CD4-positive, CD25-positive, alpha-beta regulatory T cell (primary cell): ENCODE data around the gene FXYD4. TPM values are rescaled to one million over a fixed set of nuclear protein-coding genes. Genes with fewer than 3 reads are reported as not detected.

Source experiments
- ATAC-seq, 2 donors: fragments of 150-1000 bp; cut with Tn5 transposase; one replicate each; pipeline ENCODE4 v1.10.0; 2021; ENCODE audit warnings: low read depth in 2 of 2, moderate number of reproducible peaks in 2 of 2, moderate library complexity in 1 of 2
- DNase-seq, 3 donors: peaks; one replicate each; pipeline versions ENCODE4 v3.0.0 to v3.0.0-alpha.2; 2012 to 2022; ENCODE audit warnings: mixed read lengths in 1 of 3
- H3K27ac ChIP-seq: one replicate; pipeline ENCODE4 v1.7.0; 2013; ENCODE audit warnings: mild to moderate bottlenecking, low read length; ENCODE audit not compliant: insufficient read depth, poor library complexity, severe bottlenecking
- H3K27me3 ChIP-seq: one replicate; pipeline ENCODE4 v1.7.0; 2013; ENCODE audit warnings: low read length; ENCODE audit not compliant: control insufficient read depth, insufficient read depth
- H3K36me3 ChIP-seq: one replicate; pipeline ENCODE4 v1.7.0; 2013; ENCODE audit warnings: mild to moderate bottlenecking, low read length, moderate library complexity; ENCODE audit not compliant: control insufficient read depth, insufficient read depth
- H3K4me1 ChIP-seq: 2 replicates; pipeline ENCODE4 v1.7.0; 2013; ENCODE audit warnings: mild to moderate bottlenecking, low read length; ENCODE audit not compliant: insufficient read depth, control insufficient read depth, poor library complexity, severe bottlenecking
- H3K4me3 ChIP-seq: one replicate; pipeline ENCODE4 v1.7.0; 2013; ENCODE audit warnings: low read depth, mild to moderate bottlenecking, low read length, moderate library complexity
- H3K9me3 ChIP-seq, 2 experiments: 1 replicate in 1 of 2; 2 replicates in 1 of 2; pipeline ENCODE4 v1.7.0; 2013; ENCODE audit warnings: low read length in 2 of 2, mild to moderate bottlenecking in 1 of 2, moderate library complexity in 1 of 2; ENCODE audit not compliant: control insufficient read depth in 2 of 2
- H3K27ac Mint-ChIP-seq, 3 donors: one replicate each; pipeline ENCODE4 v1.8.0; 2020 to 2022; ENCODE audit warnings: mild to moderate bottlenecking in 3 of 3, mixed read lengths in 3 of 3, moderate library complexity in 2 of 3
- H3K27me3 Mint-ChIP-seq: one replicate; pipeline ENCODE4 v1.8.0; 2022; ENCODE audit warnings: mild to moderate bottlenecking, mixed read lengths
- H3K36me3 Mint-ChIP-seq: one replicate; pipeline ENCODE4 v1.8.0; 2020; ENCODE audit warnings: mixed read lengths
- H3K4me1 Mint-ChIP-seq, 4 donors: one replicate each; pipeline ENCODE4 v1.8.0; 2020 to 2022; ENCODE audit warnings: mixed read lengths in 4 of 4, mild to moderate bottlenecking in 1 of 4
- H3K4me3 Mint-ChIP-seq, 4 donors: one replicate each; pipeline ENCODE4 v1.8.0; 2020 to 2022; ENCODE audit warnings: mild to moderate bottlenecking in 4 of 4, mixed read lengths in 4 of 4, moderate library complexity in 3 of 4
- H3K9me3 Mint-ChIP-seq, 7 donors: one replicate each; pipeline ENCODE4 v1.8.0; 2020 to 2022; ENCODE audit warnings: mixed read lengths in 7 of 7, mild to moderate bottlenecking in 3 of 7, moderate library complexity in 2 of 7
- polyA plus RNA-seq, 4 donors: library from polyadenylated mRNA; unstranded; fragments of 300-500 nt; fragmentation: Illumina TruSeq; gene quantifications; one replicate each; pipeline ENCODE4 v1.2.3, GENCODE V29; 2021
- total RNA-seq: library from RNA; stranded (reverse); gene quantifications from one replicate; pipeline ENCODE4 v1.2.3, GENCODE V29; 2022

FXYD4 gene
- total and polyA plus RNA-seq, 5 donors from 2014 or later: not detected

- H3K36me3 ChIP-seq: no peaks in the 10 kb centered on the region
- Mint-ChIP-seq H3K4me3 (no peak overlapping the region), H3K27me3 (no peaks in the 10 kb centered on the region), H3K9me3 (peaks cover 0 to 1% (median 0%) of the 10 kb centered on the region in 7 donors), H3K36me3 (no peaks in the 10 kb centered on the region), H3K27ac (peak overlapping the region in 2 of 3 donors; percentile 58 to 85), H3K4me1 (peaks cover 0 to 25% (median 8%) of the 10 kb centered on the region in 4 donors)
- no peaks in the 10 kb centered on the region for H3K27me3 ChIP-seq
- no peaks in the 10 kb centered on the region for H3K9me3 ChIP-seq
- H3K4me1 ChIP-seq: peaks cover under 1% of the 10 kb centered on the region
- H3K27ac ChIP-seq: no peak overlapping the region
- no peak for ATAC-seq
- no peak for DNase-seq
- H3K4me3 ChIP-seq: no peak overlapping the region
Observed at GRCh38 chr10:43338117-43338516, 33.3 kb upstream of the FXYD4 start.

GRCh38 chr10:43339136-43339535 lies 32.3 kb upstream of the FXYD4 start:
- H3K4me3 Mint-ChIP-seq: no peak overlapping the region
- peaks cover 0 to 18% (median 3%) of the 10 kb centered on the region in 4 donors for H3K4me1 Mint-ChIP-seq
- H3K9me3 Mint-ChIP-seq: peaks cover 0 to 1% (median 0%) of the 10 kb centered on the region in 7 donors
- H3K27me3 ChIP-seq: no peaks in the 10 kb centered on the region
- DNase-seq (no peak), ATAC-seq (no peak)
- H3K27ac ChIP-seq: no peak overlapping the region
- no peak overlapping the region for H3K4me3 ChIP-seq
- no peaks in the 10 kb centered on the region for H3K36me3 Mint-ChIP-seq
- H3K27ac Mint-ChIP-seq: peak overlapping the region in 2 of 3 donors; percentile 28 to 45
- H3K9me3 ChIP-seq: no peaks in the 10 kb centered on the region
- H3K36me3 ChIP-seq: no peaks in the 10 kb centered on the region
- no peaks in the 10 kb centered on the region for H3K27me3 Mint-ChIP-seq
- no peaks in the 10 kb centered on the region for H3K4me1 ChIP-seq

DNA sequence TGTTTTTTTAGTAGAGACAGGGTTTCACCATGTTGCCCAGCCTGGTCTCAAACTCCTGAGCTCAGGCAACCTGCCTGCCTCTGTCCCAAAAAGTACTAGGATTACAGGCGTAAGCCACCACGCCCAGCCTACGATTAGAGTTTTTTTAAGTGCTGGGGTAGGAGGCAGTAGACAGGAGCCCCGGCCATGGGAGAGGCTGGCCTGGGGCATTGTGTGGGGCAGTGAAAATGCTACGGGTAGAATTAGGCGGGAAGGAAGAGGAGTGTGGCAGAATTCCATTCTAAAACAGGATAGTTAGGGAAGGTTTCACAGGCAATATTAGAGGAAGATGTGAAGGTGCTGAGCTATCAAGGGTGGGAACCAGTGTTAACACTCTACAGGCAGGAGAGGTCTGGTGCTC lies 31.3 kb upstream of the FXYD4 start:
- H3K4me1 ChIP-seq: no peaks in the 10 kb centered on the region
- ATAC-seq (no peak), DNase-seq (no peak)
- no peak overlapping the region for H3K27ac ChIP-seq
- H3K4me3 ChIP-seq: no peak overlapping the region
- Mint-ChIP-seq H3K4me1 (peaks cover 0 to 17% (median 3%) of the 10 kb centered on the region in 4 donors), H3K4me3 (no peak overlapping the region), H3K27me3 (peaks cover 4% of the 10 kb centered on the region), H3K27ac (no peak overlapping the region), H3K9me3 (peaks cover 0 to 1% (median 0%) of the 10 kb centered on the region in 7 donors), H3K36me3 (no peaks in the 10 kb centered on the region)
- no peaks in the 10 kb centered on the region for H3K9me3 ChIP-seq
- H3K36me3 ChIP-seq: no peaks in the 10 kb centered on the region
- H3K27me3 ChIP-seq: no peaks in the 10 kb centered on the region

- Mint-ChIP-seq H3K36me3 (no peaks in the 10 kb centered on the region), H3K9me3 (peaks cover 0 to 1% (median 0%) of the 10 kb centered on the region in 7 donors), H3K27ac (no peak overlapping the region), H3K4me3 (no peak overlapping the region), H3K27me3 (peaks cover 5% of the 10 kb centered on the region), H3K4me1 (peaks cover 0 to 17% (median 3%) of the 10 kb centered on the region in 4 donors)
- Histone ChIP-seq H3K9me3 (no peaks in the 10 kb centered on the region), H3K4me1 (no peaks in the 10 kb centered on the region), H3K27ac (no peak overlapping the region), H3K27me3 (no peaks in the 10 kb centered on the region), H3K4me3 (no peak overlapping the region), H3K36me3 (no peaks in the 10 kb centered on the region)
- DNase-seq (no peak), ATAC-seq (no peak)
Observed at GRCh38 chr10:43340619-43341018, 30.8 kb upstream of the FXYD4 start.

- ATAC-seq (no peak), DNase-seq (no peak)
- H3K27ac Mint-ChIP-seq: peak overlapping the region in 1 of 3 donors; percentile 36
- Histone ChIP-seq H3K4me3 (no peak overlapping the region), H3K9me3 (no peaks in the 10 kb centered on the region), H3K36me3 (no peaks in the 10 kb centered on the region), H3K27ac (no peak overlapping the region), H3K27me3 (no peaks in the 10 kb centered on the region), H3K4me1 (no peaks in the 10 kb centered on the region)
- no peak overlapping the region for H3K4me3 Mint-ChIP-seq
- peaks cover 0 to 17% (median 3%) of the 10 kb centered on the region in 4 donors for H3K4me1 Mint-ChIP-seq
- peaks cover 5% of the 10 kb centered on the region for H3K27me3 Mint-ChIP-seq
- no peaks in the 10 kb centered on the region for H3K36me3 Mint-ChIP-seq
- peaks cover 0 to 1% (median 0%) of the 10 kb centered on the region in 7 donors for H3K9me3 Mint-ChIP-seq
Observed at GRCh38 chr10:43341450-43341849, 30.0 kb upstream of the FXYD4 start.

DNA sequence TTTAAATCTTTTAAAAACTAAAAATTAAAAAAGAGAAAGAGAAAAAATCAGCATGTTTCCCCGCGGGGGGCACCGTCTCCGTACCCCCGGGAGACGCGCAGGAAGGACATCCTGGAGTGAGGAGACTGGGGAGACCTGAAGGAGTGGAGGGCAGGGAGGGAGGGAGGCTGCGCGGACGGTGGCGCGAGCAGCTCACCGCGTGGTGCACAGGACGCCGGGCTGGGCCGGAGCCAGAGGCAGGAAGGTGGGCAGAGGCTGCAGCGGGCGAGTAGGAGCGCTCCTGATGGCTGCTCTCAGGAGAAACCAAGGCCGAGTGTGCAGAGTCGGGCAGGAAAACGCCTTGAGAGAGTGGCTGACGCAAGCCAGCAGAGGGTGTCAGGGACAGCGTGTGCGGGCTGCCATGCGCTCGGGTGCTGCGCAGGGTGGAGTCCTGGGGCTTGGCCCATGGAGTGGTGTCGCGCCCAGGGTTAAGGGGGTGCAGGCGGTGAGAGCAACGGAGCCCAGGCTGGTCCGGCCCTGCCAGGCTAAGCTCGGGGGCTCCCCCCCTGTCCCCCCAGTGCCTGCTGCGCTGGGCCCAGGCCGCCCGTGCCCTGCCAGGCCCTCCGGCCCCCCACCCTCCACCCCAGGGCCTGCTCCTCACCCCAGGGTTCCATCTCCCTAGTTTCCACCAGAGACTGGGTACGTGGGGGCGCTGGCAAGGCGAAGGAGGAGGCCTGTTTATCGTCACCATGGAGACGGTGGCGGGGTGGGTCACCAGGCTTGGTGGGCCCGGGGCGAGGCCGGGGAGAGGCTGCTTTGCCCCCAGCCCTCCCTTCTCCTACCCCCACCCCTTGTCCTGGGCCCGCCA lies 28.9 kb upstream of the FXYD4 start:
- Histone ChIP-seq H3K36me3 (no peaks in the 10 kb centered on the region), H3K4me1 (no peaks in the 10 kb centered on the region), H3K27ac (no peak overlapping the region), H3K9me3 (no peaks in the 10 kb centered on the region), H3K27me3 (no peaks in the 10 kb centered on the region), H3K4me3 (no peak overlapping the region)
- Mint-ChIP-seq H3K36me3 (no peaks in the 10 kb centered on the region), H3K27me3 (peaks cover 5% of the 10 kb centered on the region), H3K4me3 (no peak overlapping the region), H3K4me1 (peaks cover 4 to 18% (median 6%) of the 10 kb centered on the region in 4 donors), H3K9me3 (peaks cover 0 to 1% (median 0%) of the 10 kb centered on the region in 7 donors), H3K27ac (peak overlapping the region in 1 of 3 donors; percentile 69)
- DNase-seq (no peak), ATAC-seq (no peak)

- no peak overlapping the region for H3K27ac ChIP-seq
- Mint-ChIP-seq H3K36me3 (no peaks in the 10 kb centered on the region), H3K27ac (no peak overlapping the region), H3K4me1 (peaks cover 6 to 22% (median 6%) of the 10 kb centered on the region in 4 donors), H3K27me3 (peaks cover 5% of the 10 kb centered on the region), H3K4me3 (no peak overlapping the region), H3K9me3 (peaks cover 0 to 1% (median 0%) of the 10 kb centered on the region in 7 donors)
- ATAC-seq: no peak
- H3K9me3 ChIP-seq: no peaks in the 10 kb centered on the region
- no peaks in the 10 kb centered on the region for H3K36me3 ChIP-seq
- no peaks in the 10 kb centered on the region for H3K27me3 ChIP-seq
- DNase-seq: no peak
- H3K4me3 ChIP-seq: no peak overlapping the region
- H3K4me1 ChIP-seq: peaks cover 4% of the 10 kb centered on the region
Observed at GRCh38 chr10:43343126-43343525, 28.3 kb upstream of the FXYD4 start.

DNA sequence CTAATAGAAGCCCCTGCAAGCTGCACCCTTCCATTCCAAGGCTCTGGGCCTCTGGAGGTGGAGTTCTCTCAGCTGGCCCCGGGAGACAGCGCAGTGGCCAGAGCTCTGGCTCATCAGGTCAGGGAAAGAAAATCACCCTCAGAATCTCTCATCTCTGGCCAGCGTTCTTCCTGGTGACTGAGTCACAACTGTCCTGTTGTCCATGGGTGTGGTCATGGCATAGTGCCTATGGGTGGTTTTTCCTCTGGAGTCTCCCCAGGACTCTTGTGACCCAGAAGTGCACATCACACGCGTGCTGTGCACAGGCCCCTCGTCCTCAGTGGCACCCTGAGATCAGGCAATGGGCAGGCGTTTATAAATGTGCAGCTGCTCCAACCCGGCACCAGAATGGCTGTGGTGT lies 27.4 kb upstream of the FXYD4 start:
- peaks cover 10% of the 10 kb centered on the region for H3K4me1 ChIP-seq

More for the DNA sequence above, 27.4 kb upstream of the FXYD4 start:
- no peaks in the 10 kb centered on the region for H3K27me3 ChIP-seq
- H3K9me3 ChIP-seq: no peaks in the 10 kb centered on the region
- H3K27ac Mint-ChIP-seq: no peak overlapping the region
- peaks cover 9% of the 10 kb centered on the region for H3K27me3 Mint-ChIP-seq
- no peaks in the 10 kb centered on the region for H3K36me3 ChIP-seq
- no peak for DNase-seq
- H3K9me3 Mint-ChIP-seq: peaks cover 0 to 1% (median 0%) of the 10 kb centered on the region in 7 donors
- H3K4me1 Mint-ChIP-seq: peaks cover 11 to 28% (median 13%) of the 10 kb centered on the region in 4 donors
- H3K4me3 Mint-ChIP-seq: no peak overlapping the region
- H3K36me3 Mint-ChIP-seq: no peaks in the 10 kb centered on the region
- H3K4me3 ChIP-seq: no peak overlapping the region
- no peak overlapping the region for H3K27ac ChIP-seq
- ATAC-seq: no peak
